HG03469 (cell line): ENCODE results near the gene C17orf75.

Source experiments
- ATAC-seq: cut with Tn5 transposase; IDR thresholded peaks from one replicate; pipeline ENCODE4 v1.9.1; 2021; ENCODE audit warnings: mild to moderate bottlenecking, moderate library complexity, moderate number of reproducible peaks; ENCODE audit not compliant: unreplicated experiment

Gene C17orf75

DNA sequence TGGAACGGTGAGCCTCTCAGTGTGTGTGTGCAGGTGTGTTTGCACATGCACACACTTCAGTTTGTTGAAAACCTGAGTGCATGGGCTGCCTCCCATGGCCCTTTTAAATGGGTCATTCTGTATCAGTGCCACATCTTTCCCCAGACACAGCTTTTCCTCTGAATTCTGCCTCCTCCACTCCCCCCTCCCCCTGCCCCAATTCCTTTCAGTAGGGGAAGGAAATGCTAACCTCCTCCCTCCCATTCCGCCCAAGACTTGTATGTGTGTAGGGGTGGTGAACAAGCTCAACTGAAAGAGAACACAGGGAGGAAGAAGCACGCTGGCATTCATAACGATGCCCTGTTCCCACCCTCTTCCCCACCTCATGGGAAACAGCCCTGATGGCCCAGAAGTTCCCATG is 34.3 kb downstream of the C17orf75 start:
- no peak for ATAC-seq

DNA sequence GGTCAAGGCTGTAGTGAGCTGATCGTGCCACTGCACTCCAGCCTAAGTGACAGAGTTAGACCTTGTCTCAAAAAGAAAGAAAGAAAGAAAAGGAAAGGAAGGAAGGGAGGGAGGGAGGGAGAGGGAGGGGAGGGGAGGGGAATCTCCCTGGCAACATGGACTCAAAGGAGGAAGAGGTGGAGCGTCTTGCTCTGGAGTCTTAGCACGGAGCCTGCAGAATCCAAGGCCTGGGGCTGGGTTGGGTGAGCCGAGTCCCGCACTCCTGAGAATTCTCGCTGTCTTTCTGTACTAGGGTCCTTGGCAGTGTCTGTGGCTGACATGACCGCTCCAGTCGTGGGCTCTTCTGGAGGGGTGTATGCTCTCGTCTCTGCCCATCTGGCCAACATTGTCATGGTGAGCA is 36.9 kb downstream of the C17orf75 start:
- ATAC-seq: no peak

DNA sequence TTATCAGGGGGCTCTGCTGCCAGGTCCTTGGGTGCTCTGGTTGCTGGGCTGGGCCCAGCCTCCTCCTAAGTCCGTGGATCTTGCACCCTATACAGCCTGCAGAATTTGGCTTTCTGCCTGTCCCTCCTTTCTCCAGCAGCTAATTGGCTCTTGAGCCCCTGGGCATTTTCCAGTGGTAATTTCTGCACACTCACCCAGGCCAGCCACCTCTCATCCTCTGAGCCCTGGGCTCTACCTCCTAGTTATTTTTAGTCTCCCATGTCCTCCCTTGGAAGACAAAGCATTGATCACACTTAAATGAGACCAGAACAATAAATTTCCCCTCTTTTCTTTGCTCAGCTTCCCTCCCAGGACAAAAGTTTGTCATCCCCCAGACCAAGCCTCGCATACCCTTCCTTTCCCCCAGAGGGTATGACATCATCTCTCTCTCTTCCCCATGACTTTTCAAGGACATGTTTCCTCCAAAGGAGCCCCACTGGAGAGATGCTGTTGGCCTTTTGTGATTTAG is 38.1 kb downstream of the C17orf75 start:
- no peak for ATAC-seq

DNA sequence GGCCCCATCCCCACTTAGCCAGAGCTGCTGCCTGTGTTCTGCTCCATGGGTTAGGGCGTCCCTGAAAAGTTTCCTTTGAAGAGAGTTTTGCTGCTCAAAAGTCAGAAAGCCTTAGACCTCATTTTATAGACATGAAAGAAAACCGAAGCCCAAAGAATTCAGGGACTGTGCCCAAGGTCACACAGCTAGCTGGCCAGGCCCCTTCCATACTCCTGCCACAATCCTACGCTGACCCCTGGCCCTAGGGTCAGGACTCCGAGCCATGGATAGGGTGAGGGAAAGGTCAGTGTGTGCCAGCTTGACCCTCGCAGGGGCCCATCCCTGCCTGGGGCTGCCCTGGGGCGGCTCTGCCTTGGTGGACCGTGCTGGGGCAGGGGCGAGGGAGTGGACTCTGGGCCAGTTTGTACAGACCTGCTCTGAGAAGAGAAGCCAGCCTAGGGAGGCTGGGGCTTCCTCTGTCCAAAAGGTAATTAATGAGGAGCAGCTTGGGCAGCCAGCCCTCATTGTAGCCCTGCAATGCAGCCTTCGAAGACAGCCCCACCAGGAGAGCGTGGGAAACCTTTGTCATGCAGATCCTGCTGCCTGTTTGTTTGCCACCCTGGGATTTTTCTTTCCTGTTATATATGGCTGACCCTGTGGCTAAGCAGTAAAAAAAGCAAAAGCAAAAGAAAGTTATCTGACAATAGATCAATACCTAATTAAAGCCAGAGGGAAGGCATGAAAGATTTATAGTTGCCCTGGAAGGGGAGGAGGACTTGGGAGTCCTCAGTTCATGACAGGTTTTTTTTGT is 38.9 kb downstream of the C17orf75 start:
- no peak for ATAC-seq

DNA sequence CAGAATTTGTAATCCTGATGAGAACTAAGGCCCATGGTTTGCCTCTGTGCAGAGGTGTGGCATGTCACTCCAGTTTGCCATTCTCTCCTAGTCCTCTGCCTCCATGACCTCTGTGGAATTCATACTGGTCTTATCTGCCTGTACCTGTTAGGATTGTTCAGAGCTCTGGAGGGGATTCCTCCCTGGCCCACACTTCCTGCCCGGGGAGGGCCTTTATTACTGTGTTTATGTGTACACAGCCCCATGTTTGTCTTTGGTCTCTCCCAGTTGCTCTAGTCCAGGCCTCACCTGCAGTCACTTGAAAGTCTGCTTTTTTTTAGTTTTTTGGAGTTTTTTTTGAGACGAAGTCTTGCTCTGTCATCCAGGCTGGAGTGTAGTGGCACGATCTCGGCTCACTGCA is 39.9 kb downstream of the C17orf75 start:
- ATAC-seq: no peak

DNA sequence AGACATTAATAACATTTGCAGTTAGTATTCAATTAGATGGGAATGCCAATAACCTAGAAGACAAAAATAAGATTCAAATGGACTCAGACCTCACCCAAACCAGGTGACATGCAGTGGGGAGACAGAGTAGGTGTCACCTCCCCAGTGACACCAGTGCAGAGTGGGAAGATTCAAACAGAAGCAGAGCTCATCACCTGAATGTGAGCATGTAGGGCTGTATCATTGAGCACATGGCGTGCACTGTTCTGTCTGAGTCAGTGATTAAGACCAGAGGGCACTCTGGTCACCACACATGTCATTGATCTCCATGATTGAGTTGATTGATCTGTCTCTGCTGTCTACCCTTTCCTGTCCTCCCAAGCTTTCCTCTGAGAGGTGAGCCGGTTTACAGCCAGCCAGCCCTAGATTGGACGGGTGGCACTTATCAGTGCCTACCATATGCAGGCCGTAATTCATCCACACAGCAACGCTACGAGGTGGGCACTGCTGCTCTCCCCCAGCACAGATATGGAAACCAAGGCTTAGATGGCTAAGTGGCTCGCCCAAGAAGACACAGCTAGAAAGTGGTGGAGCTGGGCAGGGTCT is 42.3 kb downstream of the C17orf75 start:
- ATAC-seq: no peak

DNA sequence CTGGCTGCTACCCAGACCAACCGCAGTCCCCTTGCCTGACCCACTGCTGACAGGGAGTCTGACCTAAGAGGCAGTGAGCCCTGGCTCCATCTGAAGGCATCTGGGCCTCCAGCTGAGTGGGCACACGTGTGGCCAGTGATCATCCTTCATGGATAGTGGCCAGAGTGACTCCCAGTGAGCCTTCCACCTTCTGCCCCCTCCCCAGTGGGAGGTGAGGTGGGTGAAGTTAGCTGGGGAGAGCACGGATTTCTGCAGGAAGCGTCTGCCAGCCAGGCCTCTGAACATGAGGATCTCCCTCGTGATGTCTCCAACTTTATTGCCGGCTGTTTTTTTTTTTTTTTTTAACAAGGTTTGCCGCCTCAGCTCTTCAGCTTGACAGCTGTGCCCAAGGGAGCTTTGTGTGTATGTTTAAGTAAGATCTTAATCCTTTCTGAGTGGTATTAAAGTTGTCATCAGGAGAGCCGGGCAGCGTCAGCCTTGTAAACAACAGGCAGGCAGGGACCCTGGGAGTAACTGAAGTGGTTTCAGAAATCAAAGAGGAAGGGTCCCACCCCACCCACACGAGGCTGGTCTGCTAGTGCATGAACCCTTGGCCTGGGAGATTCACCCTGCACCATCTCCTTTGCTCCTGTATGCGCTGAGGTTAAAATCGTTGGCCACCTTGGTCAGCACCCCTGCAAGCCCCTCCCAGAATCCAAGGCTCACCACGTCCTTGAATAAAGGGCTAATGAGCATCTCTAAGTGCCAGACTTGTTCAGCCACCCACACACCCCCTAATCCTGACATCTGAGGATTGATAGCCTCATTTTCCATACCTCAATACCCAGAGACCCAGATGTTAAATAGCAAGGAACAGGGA is 43.0 kb downstream of the C17orf75 start:
- ATAC-seq: no peak

DNA sequence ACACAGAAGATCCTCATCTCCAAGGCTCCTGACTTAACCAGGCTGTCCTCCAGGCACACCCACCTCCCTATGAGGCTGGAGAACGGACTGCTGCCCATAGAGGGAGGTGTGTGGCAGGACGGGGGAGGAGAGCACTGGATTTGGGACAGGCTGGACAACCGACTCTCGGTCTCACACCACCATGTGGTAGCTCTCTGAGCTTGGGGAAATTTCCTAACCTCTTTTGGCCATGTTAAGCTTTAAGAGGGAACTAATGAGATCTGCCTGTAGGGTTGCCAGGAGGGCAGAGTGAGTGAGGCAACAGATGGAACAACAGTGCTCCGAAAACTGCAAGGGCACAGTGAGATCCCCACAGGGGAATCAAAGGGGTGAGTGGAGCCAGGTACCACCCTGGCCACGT is 43.7 kb downstream of the C17orf75 start:
- no peak for ATAC-seq

DNA sequence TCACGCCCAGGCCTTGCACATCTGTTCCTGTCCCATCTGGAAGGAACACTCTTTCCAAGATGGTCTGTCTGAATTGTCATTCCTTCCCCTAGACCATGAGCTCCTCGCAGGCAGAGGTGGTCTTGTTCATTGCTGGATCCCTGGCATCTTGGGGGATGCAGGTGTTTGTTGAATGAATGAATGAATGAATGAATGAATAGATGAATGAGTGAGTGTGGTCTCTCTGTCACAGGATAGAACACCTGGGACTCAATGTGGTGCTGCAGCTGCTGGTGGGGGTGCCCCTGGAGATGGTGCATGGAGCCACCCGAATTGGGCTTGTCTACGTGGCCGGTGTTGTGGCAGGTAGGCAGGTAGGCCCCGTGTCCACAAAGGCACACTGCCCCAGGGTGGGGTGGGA is 44.1 kb downstream of the C17orf75 start:
- ATAC-seq: no peak

DNA sequence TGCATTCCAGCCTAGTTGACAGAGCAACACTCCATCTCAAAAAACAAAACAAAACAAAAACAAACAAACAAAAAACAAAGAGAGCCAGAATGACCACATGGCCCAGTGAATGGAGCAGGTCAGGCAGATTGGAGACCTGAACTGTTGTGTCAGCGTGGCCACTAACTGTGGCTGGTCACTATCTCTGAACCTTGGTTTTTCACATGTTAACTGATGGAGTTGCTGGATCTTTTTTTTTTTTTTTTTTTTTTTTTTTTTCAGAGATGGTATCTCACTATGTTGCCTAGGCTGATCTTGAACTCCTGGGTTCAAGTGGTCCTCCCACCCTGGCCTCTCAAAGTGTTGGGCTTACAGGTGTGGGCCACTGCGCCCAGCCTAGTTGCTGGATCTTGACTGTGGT is 44.5 kb downstream of the C17orf75 start:
- no peak for ATAC-seq

DNA sequence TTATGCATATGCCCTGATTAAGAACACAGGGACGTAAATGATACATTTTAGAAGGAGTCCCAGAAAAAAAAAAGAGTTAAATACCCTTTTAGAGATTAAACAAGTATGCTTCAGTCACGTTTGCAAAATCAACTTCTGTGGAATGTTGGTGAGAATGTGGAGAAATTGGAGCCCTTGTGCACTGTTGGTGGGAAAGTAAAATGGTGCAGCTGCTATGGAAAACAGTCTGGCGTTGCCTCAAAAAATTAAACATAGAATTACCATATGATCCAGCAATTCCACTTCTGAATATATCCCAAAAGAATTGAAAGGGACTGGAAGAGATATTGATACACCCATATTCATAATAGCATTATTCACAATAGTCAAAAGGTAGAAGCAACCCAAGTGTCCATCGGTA is 49.9 kb downstream of the C17orf75 start:
- ATAC-seq: no peak

DNA sequence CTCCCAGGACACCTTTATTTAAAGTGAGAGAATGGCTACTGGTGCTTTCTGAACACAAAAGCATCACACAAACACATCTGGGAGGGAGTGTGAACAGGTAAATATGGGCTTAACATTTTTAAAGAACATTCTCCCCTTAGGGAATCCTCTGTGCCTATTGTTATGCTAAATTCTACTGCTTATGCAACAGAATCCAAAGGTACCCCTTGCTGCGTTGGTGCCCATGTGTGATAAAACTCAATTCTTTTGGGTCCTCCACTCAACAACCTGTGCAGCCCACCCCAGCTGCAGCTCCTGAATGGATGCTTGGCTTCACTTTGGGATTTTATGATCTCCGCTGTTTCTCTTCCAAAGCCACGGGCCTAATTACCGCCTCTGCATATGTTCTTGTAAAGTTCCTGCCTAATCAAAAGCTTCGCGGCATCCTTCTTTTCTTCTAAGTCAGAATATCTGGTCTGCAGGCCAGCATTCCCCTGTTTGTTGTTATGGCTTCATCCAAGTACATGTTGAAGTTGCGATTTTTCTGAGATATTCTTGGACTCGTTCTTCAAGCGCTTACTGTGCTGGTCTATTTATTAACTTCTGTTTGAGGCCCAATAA is 52.4 kb downstream of the C17orf75 start:
- ATAC-seq: no peak

DNA sequence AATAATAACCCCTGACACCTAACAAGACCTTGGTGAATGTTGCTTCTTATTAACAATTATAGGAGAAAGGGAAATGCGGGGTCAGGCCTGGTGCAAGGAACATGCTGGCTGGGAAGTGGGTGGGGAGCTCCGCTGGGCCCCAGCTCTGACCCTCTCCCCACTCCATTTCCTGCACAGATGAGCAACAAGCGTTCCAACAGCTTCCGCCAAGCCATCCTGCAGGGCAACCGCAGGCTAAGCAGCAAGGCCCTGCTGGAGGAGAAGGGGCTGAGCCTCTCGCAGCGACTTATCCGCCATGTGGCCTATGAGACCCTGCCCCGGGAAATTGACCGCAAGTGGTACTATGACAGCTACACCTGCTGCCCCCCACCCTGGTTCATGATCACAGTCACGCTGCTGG is 53.4 kb downstream of the C17orf75 start:
- no peak for ATAC-seq

DNA sequence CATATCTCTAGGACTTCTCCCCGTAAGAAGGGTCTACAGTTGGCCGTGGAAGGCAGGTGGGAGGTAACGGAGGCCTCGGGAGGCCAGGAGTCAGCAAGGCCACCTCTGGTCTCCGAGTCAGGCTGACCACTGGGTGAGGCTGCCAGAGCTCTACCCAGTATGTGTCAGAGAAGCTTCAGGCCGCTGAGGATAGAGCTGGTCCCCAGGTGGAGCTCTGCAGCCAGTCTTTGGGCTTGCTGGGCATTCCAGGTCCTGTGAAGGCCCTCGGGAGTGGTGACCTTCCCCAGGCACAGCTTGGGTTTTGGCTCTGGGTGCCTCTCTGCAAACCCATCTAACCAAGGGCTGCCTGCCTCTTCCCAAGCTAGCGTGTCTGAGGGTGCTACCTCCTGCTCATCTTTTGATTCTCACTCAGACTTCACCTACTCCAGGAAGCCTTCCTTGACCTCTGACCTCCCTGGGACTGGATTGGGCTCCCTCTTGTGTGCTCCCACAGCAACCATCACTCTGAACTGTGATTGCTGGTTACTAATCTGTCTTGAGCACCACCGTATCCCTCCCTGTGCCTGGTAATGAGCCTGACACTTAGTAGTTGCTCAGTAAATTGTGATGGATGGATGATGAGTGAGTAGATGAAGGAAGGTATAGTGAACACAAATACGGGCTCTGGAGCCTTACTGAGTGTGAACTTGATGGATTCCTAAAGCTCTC is 54.0 kb downstream of the C17orf75 start:
- ATAC-seq: no peak

DNA sequence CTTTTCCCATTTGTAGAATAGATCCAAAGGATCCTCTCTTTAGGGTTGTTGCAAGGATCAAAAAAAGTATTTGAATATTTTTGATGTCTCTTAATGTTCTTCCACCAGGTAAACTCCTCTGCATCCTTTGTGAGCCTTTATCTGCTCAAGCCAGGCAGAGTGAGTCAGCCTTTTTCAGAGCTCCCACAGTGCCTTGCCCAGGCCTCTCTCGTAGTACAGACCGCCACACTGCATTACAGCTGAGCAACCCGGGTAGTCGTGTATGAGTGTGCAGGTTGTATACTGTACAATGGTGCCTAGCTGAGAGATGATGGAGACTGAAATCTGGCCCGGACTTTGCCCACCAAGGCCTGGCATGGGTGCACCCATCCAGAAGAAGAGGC is 55.5 kb downstream of the C17orf75 start:
- ATAC-seq: no peak

DNA sequence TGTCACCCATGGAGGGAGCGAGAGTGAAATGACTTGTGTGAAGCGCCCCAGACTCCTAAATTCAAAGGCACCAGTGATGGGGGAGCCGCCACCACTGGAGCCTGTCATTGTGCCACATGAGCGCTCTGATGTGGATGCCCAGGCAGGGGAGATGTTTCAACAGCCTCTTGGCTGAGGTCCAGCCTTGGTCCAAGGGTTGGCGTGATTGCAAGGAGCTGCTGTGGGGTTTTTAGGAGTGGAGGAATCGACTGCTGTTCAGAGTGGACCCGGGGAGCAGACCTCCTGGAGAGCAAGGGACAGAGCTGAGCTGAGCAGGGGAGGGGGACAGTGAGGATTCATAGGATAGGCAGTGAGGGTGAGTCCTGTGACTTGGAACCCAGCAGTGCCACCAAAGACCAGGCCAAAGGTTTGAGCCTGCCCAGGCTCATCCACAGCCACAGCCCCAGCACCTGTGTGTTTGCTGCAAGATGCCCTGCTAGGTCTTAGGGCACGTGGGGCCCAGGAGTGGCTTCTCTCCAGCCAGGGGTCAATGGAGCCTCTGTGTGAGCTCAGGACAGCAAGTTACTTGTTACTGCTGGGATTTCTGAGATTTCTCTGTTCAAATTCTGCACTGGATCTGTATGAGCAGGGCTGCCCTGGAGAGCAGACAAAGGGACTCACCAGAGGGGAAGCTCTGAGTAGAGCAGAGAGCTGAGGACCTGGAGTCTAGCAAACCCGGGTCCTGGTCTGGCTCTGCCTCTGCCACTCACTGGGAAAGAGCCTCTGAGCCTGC is 56.0 kb downstream of the C17orf75 start:
- no peak for ATAC-seq

DNA sequence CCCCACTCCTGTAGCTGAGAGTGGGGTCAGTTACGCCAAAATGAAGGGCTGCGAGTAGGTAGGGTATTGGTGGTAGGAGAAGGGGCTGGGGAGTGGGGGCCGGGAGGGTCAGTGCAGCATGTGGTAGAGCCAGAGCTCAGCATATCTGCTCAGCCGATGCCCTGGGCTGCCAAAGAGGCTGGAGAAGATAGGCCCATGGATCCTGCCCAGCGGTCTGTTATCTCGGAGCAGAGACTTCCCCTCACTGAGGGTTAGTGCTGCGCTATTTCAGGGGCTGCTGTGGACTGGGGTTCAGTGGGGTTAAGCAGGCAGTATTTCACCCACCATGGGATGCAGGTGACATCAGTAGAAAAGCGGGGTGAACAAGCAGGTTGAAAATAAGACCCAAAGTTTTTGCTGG is 56.7 kb downstream of the C17orf75 start:
- no peak for ATAC-seq

DNA sequence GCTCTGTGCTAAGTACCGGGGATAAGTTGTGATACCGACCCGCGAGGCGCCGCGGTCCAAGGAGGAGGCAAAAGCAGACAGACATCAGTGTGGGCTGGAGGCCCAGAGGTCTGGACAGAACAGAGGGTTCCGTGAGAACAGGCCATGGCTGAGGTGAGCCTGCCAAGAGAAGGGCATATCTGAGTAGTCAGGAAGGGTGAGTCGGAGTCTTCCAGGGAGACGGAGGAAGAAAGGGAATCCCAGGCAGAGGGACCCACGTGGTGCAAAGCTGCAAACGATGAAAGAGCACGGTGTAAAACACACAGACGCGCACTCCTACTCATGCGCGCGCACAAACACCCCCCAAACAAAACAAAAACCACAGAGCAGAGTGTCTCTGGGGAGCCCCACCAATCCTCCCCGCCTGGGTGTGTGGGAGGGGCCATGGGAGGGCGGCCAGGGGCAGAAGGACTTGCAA is 58.2 kb downstream of the C17orf75 start:
- no peak for ATAC-seq

DNA sequence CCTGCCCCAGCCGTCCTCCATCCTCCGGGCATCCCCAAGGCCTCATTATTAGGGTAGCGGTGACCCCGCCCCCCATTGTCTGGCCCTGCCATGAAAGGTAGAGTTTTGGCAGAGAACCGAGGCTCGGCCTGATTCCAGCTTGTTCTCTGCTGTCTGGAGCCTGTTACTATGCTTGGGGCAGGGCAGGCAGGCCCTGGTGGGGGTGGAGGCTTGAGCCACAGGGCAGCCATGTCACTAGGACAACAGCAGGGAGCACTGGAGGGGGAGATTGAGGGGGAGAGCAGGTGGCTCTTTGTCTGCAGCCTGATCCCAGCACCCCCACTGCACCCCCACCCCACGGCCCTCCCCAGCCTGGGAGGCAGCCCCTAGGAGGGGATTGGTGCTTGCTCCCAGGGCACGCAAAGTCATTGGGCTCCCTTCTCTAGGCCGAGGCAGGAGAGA is 60.9 kb downstream of the C17orf75 start:
- no peak for ATAC-seq
